Measurements from ENCODE around the gene MECP2. TPM values are rescaled to one million over a fixed set of nuclear protein-coding genes. Genes with fewer than 3 reads are reported as not detected.
A peak's percentile ranks its signal among the peaks of the same experiment; 100 is the strongest.

Gene MECP2
- total RNA-seq, 2 experiments from 2014 or later: 31.2 to 48.6 TPM

DNA sequence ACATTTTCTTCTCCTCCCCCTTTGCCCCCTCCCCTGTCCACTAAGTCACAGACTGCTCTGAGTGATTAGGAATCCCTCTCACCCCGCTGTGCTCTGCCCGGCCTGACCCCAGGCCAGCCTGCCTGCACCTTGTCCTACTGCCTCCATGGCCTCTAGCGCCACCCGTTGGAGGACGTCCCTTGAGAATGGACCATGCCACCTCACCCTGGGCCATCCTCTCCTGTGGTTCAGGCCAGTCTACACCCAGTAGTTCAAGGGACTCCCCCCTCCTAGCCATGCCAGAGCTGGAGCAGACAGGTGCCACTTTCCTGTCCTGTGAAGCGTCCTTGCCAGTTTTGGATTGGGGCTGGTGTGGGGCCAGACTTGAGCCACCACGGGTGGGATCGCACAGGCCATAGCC, 68.1 kb downstream of the MECP2 start:
- Histone ChIP-seq H3K27ac (ENCODE audit: low read depth, low read length, poor library complexity, severe bottlenecking) (no peak overlapping the region), H4K20me1 (ENCODE audit: insufficient read depth, low read length) (no peaks in the 10 kb centered on the region), H3K4me3 (ENCODE audit: low read depth, low read length, poor library complexity, severe bottlenecking) (no peak overlapping the region), H2AFZ (ENCODE audit: low read length) (no peak overlapping the region), H3K9me3 (ENCODE audit: low read length) (no peaks in the 10 kb centered on the region), H3K4me1 (ENCODE audit: insufficient read depth, low read length, poor library complexity, severe bottlenecking) (no peaks in the 10 kb centered on the region), H3K4me2 (ENCODE audit: low read length) (no peak overlapping the region), H3K36me3 (ENCODE audit: insufficient read depth, low read length) (peaks cover 22% of the 10 kb centered on the region), H3K9me2 (ENCODE audit: insufficient read depth, low read length) (no peaks in the 10 kb centered on the region), H3K79me2 (ENCODE audit: insufficient read depth, low read depth, low read length) (no peaks in the 10 kb centered on the region)
- CTCF ChIA-PET (ENCODE audit: unreplicated experiment): no interaction called here
- BruUV-seq (replicated peaks): no TSS peak
- TF ChIP-seq, protein P1, sequence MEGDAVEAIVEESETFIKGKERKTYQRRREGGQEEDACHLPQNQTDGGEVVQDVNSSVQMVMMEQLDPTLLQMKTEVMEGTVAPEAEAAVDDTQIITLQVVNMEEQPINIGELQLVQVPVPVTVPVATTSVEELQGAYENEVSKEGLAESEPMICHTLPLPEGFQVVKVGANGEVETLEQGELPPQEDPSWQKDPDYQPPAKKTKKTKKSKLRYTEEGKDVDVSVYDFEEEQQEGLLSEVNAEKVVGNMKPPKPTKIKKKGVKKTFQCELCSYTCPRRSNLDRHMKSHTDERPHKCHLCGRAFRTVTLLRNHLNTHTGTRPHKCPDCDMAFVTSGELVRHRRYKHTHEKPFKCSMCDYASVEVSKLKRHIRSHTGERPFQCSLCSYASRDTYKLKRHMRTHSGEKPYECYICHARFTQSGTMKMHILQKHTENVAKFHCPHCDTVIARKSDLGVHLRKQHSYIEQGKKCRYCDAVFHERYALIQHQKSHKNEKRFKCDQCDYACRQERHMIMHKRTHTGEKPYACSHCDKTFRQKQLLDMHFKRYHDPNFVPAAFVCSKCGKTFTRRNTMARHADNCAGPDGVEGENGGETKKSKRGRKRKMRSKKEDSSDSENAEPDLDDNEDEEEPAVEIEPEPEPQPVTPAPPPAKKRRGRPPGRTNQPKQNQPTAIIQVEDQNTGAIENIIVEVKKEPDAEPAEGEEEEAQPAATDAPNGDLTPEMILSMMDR (conservative IDR thresholded peaks at IDR 0.05; ENCODE audit: low read length): 0 out of 2 replicates have a peak, but pooled peaks have one; percentile 32
- TF ChIP-seq EZH2phosphoT487 (IDR thresholded peaks at IDR 0.05; ENCODE audit: borderline replicate concordance, low read depth, low read length): no peak
- no peak for DNase-seq (ENCODE audit: low spot score)
- intact Hi-C loops (cut with micrococcal nuclease; ENCODE audit: unreplicated experiment): no loop called here
- POLR2A ChIA-PET: interaction anchor here (1.0 kb wide), 1 partner anchor 30 kb away, joined by 3 read pairs; no protein-coding TSS in a partner anchor

- no peak for DNase-seq (ENCODE audit: low spot score)
- Histone ChIP-seq H3K79me2 (ENCODE audit: insufficient read depth, low read depth, low read length) (no peaks in the 10 kb centered on the region), H3K4me2 (ENCODE audit: low read length) (no peak overlapping the region), H3K36me3 (ENCODE audit: insufficient read depth, low read length) (peaks cover 22% of the 10 kb centered on the region), H2AFZ (ENCODE audit: low read length) (no peak overlapping the region), H3K27ac (ENCODE audit: low read depth, low read length, poor library complexity, severe bottlenecking) (no peak overlapping the region), H4K20me1 (ENCODE audit: insufficient read depth, low read length) (no peaks in the 10 kb centered on the region), H3K9me2 (ENCODE audit: insufficient read depth, low read length) (no peaks in the 10 kb centered on the region), H3K4me1 (ENCODE audit: insufficient read depth, low read length, poor library complexity, severe bottlenecking) (no peaks in the 10 kb centered on the region), H3K9me3 (ENCODE audit: low read length) (no peaks in the 10 kb centered on the region), H3K4me3 (ENCODE audit: low read depth, low read length, poor library complexity, severe bottlenecking) (no peak overlapping the region)
- ChIA-PET POLR2A (interaction anchor here (1.2 kb wide), 1 partner anchor 13 kb away, joined by 3 read pairs; no protein-coding TSS in a partner anchor), CTCF (ENCODE audit: unreplicated experiment) (no interaction called here)
- BruUV-seq (replicated peaks): no TSS peak
- TF ChIP-seq, protein P1 (conservative IDR thresholded peaks at IDR 0.05; ENCODE audit: low read length): no peak
- TF ChIP-seq EZH2phosphoT487 (IDR thresholded peaks at IDR 0.05; ENCODE audit: borderline replicate concordance, low read depth, low read length): no peak
- intact Hi-C loops (cut with micrococcal nuclease; ENCODE audit: unreplicated experiment): no loop called here
Measured at GRCh38 chrX:154028502-154029184, 68.9 kb downstream of the MECP2 start.

- H3K4me3 ChIP-seq (ENCODE audit: low read depth, low read length, poor library complexity, severe bottlenecking): no peak overlapping the region
- no peak for DNase-seq (ENCODE audit: low spot score)
- H3K4me1 ChIP-seq (ENCODE audit: insufficient read depth, low read length, poor library complexity, severe bottlenecking): peaks cover 2% of the 10 kb centered on the region
- no peak overlapping the region for H3K27ac ChIP-seq (ENCODE audit: low read depth, low read length, poor library complexity, severe bottlenecking)
- no TSS peak for BruUV-seq (replicated peaks)
- ChIA-PET CTCF (ENCODE audit: unreplicated experiment) (no interaction called here), POLR2A (interaction anchor here (1.2 kb wide), 1 partner anchor 14 kb away, joined by 3 read pairs; no protein-coding TSS in a partner anchor)
- H3K9me2 ChIP-seq (ENCODE audit: insufficient read depth, low read length): no peaks in the 10 kb centered on the region
- H3K9me3 ChIP-seq (ENCODE audit: low read length): no peaks in the 10 kb centered on the region
- H3K79me2 ChIP-seq (ENCODE audit: insufficient read depth, low read depth, low read length): no peaks in the 10 kb centered on the region
- no peak overlapping the region for H2AFZ ChIP-seq (ENCODE audit: low read length)
- peaks cover 22% of the 10 kb centered on the region for H3K36me3 ChIP-seq (ENCODE audit: insufficient read depth, low read length)
- intact Hi-C loops (cut with micrococcal nuclease; ENCODE audit: unreplicated experiment): no loop called here
- TF ChIP-seq, protein P1 (conservative IDR thresholded peaks at IDR 0.05; ENCODE audit: low read length): no peak
- no peak for TF ChIP-seq EZH2phosphoT487 (IDR thresholded peaks at IDR 0.05; ENCODE audit: borderline replicate concordance, low read depth, low read length)
- H3K4me2 ChIP-seq (ENCODE audit: low read length): no peak overlapping the region
- H4K20me1 ChIP-seq (ENCODE audit: insufficient read depth, low read length): no peaks in the 10 kb centered on the region
Measured at GRCh38 chrX:154027986-154028385, 69.5 kb downstream of the MECP2 start.
